Measurements from ENCODE around the gene GTF2A1. TPM values are rescaled to one million over a fixed set of nuclear protein-coding genes. Genes with fewer than 3 reads are reported as not detected.

GTF2A1 gene
- total RNA-seq, 2 experiments from 2014 or later, result 35.1 to 69.8 TPM

GRCh38 chr14:81222691-81223090 lies 1.9 kb upstream of the GTF2A1 start:
- intact Hi-C loops (cut with micrococcal nuclease; ENCODE audit: unreplicated experiment), result no loop called here
- ChIA-PET POLR2A (no interaction called here), CTCF (ENCODE audit: unreplicated experiment) (interaction anchor here (0.7 kb wide), 1 partner anchor 53 kb away, joined by 3 read pairs; no protein-coding TSS in a partner anchor)
- H3K36me3 ChIP-seq (ENCODE audit: insufficient read depth, low read length), result peaks cover 9% of the 10 kb centered on the region
- DNase-seq (ENCODE audit: low spot score), result no peak
- H3K27ac ChIP-seq (ENCODE audit: low read depth, low read length, poor library complexity, severe bottlenecking), result no peak overlapping the region
- peaks cover 21% of the 10 kb centered on the region for H3K4me1 ChIP-seq (ENCODE audit: insufficient read depth, low read length, poor library complexity, severe bottlenecking)
- no TSS peak for BruUV-seq (replicated peaks)
- H4K20me1 ChIP-seq (ENCODE audit: insufficient read depth, low read length), result peaks cover 9% of the 10 kb centered on the region; the same call in 1 of the 2 replicates
- peaks cover 26% of the 10 kb centered on the region for H3K79me2 ChIP-seq (ENCODE audit: insufficient read depth, low read depth, low read length)
- no peak overlapping the region for H3K4me3 ChIP-seq (ENCODE audit: low read depth, low read length, poor library complexity, severe bottlenecking)
- no peak overlapping the region for H3K4me2 ChIP-seq (ENCODE audit: low read length)
- H3K9me2 ChIP-seq (ENCODE audit: insufficient read depth, low read length), result no peaks in the 10 kb centered on the region
- H2AFZ ChIP-seq (ENCODE audit: low read length), result no peak overlapping the region; the same call in 1 of the 2 replicates
- TF ChIP-seq CTCF (conservative IDR thresholded peaks at IDR 0.05; ENCODE audit: low read length), result no peak
- no peak for TF ChIP-seq EZH2phosphoT487 (IDR thresholded peaks at IDR 0.05; ENCODE audit: borderline replicate concordance, low read depth, low read length)
- 0 out of 2 replicates have a peak, but pooled peaks cover 3% of the 10 kb centered on the region for H3K9me3 ChIP-seq (ENCODE audit: low read length)

- peak overlapping the region; percentile 89 for H3K4me3 ChIP-seq (ENCODE audit: low read depth, low read length, poor library complexity, severe bottlenecking)
- POLR2A ChIA-PET, result interaction anchor here (1.9 kb wide), 1 partner anchor 310 kb away, joined by 11 read pairs; no protein-coding TSS in a partner anchor
Observed at GRCh38 chr14:81222126-81222525, 1.4 kb upstream of the GTF2A1 start.

More at GRCh38 chr14:81222126-81222525, 1.4 kb upstream of the GTF2A1 start:
- TF ChIP-seq EZH2phosphoT487 (IDR thresholded peaks at IDR 0.05; ENCODE audit: borderline replicate concordance, low read depth, low read length), result no peak
- no peak for TF ChIP-seq CTCF (conservative IDR thresholded peaks at IDR 0.05; ENCODE audit: low read length)
- CTCF ChIA-PET (ENCODE audit: unreplicated experiment), result no interaction called here
- Histone ChIP-seq H3K27ac (ENCODE audit: low read depth, low read length, poor library complexity, severe bottlenecking) (peak overlapping the region; percentile 86), H3K4me2 (ENCODE audit: low read length) (peak overlapping the region; percentile 85), H3K4me1 (ENCODE audit: insufficient read depth, low read length, poor library complexity, severe bottlenecking) (peaks cover 27% of the 10 kb centered on the region), H3K9me3 (ENCODE audit: low read length) (no peaks in the 10 kb centered on the region), H3K9me2 (ENCODE audit: insufficient read depth, low read length) (no peaks in the 10 kb centered on the region), H3K36me3 (ENCODE audit: insufficient read depth, low read length) (peaks cover 15% of the 10 kb centered on the region), H4K20me1 (ENCODE audit: insufficient read depth, low read length) (peaks cover 14% of the 10 kb centered on the region; the same call in 1 of the 2 replicates), H3K79me2 (ENCODE audit: insufficient read depth, low read depth, low read length) (peaks cover 32% of the 10 kb centered on the region), H2AFZ (ENCODE audit: low read length) (peak overlapping the region; percentile 98; the same call in 1 of the 2 replicates)
- BruUV-seq (replicated peaks), result no TSS peak
- no peak for DNase-seq (ENCODE audit: low spot score)
- intact Hi-C loops (cut with micrococcal nuclease; ENCODE audit: unreplicated experiment), result no loop called here
